Stimulated activated CD8-positive, alpha-beta memory T cell treated with anti-CD3 and anti-CD28 coated beads, Interleukin-15, amount 100 ng/mL, for 48 hours (primary cell): ENCODE results near the gene RNF227.

ENCODE experiments used
- DNase-seq, 2 donors: peaks; one replicate each; pipeline ENCODE4 v3.0.0-alpha.2; 2020; ENCODE audit warnings: low read depth in 2 of 2

The RNF227 gene

GRCh38 chr17:7930841-7931631 lies 14.9 kb upstream of the RNF227 start:
- DNase-seq = no peak

GRCh38 chr17:7929158-7930023 lies 13.3 kb upstream of the RNF227 start, which contains the start of gene KCNAB3:
KCNAB3 (minus strand) TSS chr17:7929856; CDS start chr17:7929435, 421 bp downstream.
- DNase-seq = peak in 1 of 2 donors; percentile 12

GRCh38 chr17:7927596-7927995 lies 11.5 kb upstream of the RNF227 start:
- no peak for DNase-seq

GRCh38 chr17:7922845-7923628 lies 6.9 kb upstream of the RNF227 start:
- DNase-seq = peak; percentile 62 to 66

GRCh38 chr17:7922269-7922844 lies 6.3 kb upstream of the RNF227 start:
- no peak for DNase-seq

- no peak for DNase-seq
Observed at GRCh38 chr17:7916808-7917207, 719 bp upstream of the RNF227 start.

GRCh38 chr17:7916385-7916682 lies 245 bp upstream of the RNF227 start:
- DNase-seq = no peak

GRCh38 chr17:7915179-7915610 lies 894 bp downstream of the RNF227 start:
- no peak for DNase-seq

GRCh38 chr17:7912927-7913524 lies 3.1 kb downstream of the RNF227 start:
- DNase-seq = no peak

GRCh38 chr17:7911116-7911515 lies 5.0 kb downstream of the RNF227 start:
- DNase-seq = no peak

GRCh38 chr17:7910711-7911110 lies 5.4 kb downstream of the RNF227 start:
- no peak for DNase-seq

GRCh38 chr17:7910281-7910680 lies 5.8 kb downstream of the RNF227 start:
- no peak for DNase-seq

GRCh38 chr17:7909089-7909488 lies 7.0 kb downstream of the RNF227 start:
- no peak for DNase-seq

- DNase-seq = no peak
Observed at GRCh38 chr17:7903154-7904103, 12.7 kb downstream of the RNF227 start.

- no peak for DNase-seq
Observed at GRCh38 chr17:7897773-7898172, 18.3 kb downstream of the RNF227 start.

GRCh38 chr17:7897090-7897489 lies 19.0 kb downstream of the RNF227 start:
- DNase-seq = no peak

- DNase-seq = no peak
Observed at GRCh38 chr17:7894866-7895265, 21.2 kb downstream of the RNF227 start.

- no peak for DNase-seq
Observed at GRCh38 chr17:7894226-7894625, 21.9 kb downstream of the RNF227 start.

GRCh38 chr17:7893187-7893880 lies 22.8 kb downstream of the RNF227 start:
- no peak for DNase-seq
